GM18505 (cell line): ENCODE data around the gene MAML3.

Experiments used
- ATAC-seq: cut with Tn5 transposase; IDR thresholded peaks from one replicate; pipeline ENCODE4 v1.9.1; 2021; ENCODE audit not compliant: unreplicated experiment
- POLR2A ChIP-seq: IDR thresholded peaks from 4 replicates; pipeline ENCODE4 v1.6.1; 2011; ENCODE audit warnings: borderline replicate concordance; ENCODE audit not compliant: insufficient read depth, insufficient read length; ENCODE audit errors: extremely low read depth

The MAML3 gene

GRCh38 chr4:140005699-140006098 is 148.3 kb downstream of the MAML3 start:
- ATAC-seq, result no peak
- no peak for TF ChIP-seq POLR2A

- TF ChIP-seq POLR2A, result no peak
- no peak for ATAC-seq
Measured at GRCh38 chr4:140004922-140005627, 148.9 kb downstream of the MAML3 start.

GRCh38 chr4:140004549-140004895 is 149.5 kb downstream of the MAML3 start:
- TF ChIP-seq POLR2A, result no peak
- no peak for ATAC-seq

- no peak for ATAC-seq
- TF ChIP-seq POLR2A, result no peak
Measured at GRCh38 chr4:140003876-140004548, 150.0 kb downstream of the MAML3 start.

- no peak for ATAC-seq
- no peak for TF ChIP-seq POLR2A
Measured at GRCh38 chr4:140000232-140000631, 153.8 kb downstream of the MAML3 start.

GRCh38 chr4:139988863-139989765 is 164.9 kb downstream of the MAML3 start:
- TF ChIP-seq POLR2A, result no peak
- no peak for ATAC-seq

GRCh38 chr4:139987502-139987850 is 166.5 kb downstream of the MAML3 start:
- no peak for ATAC-seq
- no peak for TF ChIP-seq POLR2A

- no peak for ATAC-seq
- no peak for TF ChIP-seq POLR2A
Measured at GRCh38 chr4:139986689-139987501, 167.1 kb downstream of the MAML3 start.

GRCh38 chr4:139986106-139986505 is 167.9 kb downstream of the MAML3 start:
- TF ChIP-seq POLR2A, result no peak
- no peak for ATAC-seq

- ATAC-seq, result no peak
- TF ChIP-seq POLR2A, result no peak
Measured at GRCh38 chr4:139985401-139985800, 168.6 kb downstream of the MAML3 start.

- no peak for ATAC-seq
- TF ChIP-seq POLR2A, result no peak
Measured at GRCh38 chr4:139984471-139984870, 169.5 kb downstream of the MAML3 start.

- TF ChIP-seq POLR2A, result no peak
- ATAC-seq, result peak; percentile 89
Measured at GRCh38 chr4:139978692-139979091, 175.3 kb downstream of the MAML3 start.

GRCh38 chr4:139977838-139978609 is 176.0 kb downstream of the MAML3 start:
- TF ChIP-seq POLR2A, result no peak
- ATAC-seq, result peak; percentile 35

GRCh38 chr4:139975830-139976272 is 178.1 kb downstream of the MAML3 start:
- no peak for ATAC-seq
- no peak for TF ChIP-seq POLR2A
